T-helper 2 cell (primary cell): Measurements from ENCODE around the gene GABBR1.

Source experiments
- DNase-seq, 5 experiments: peaks; one replicate each; pipeline versions ENCODE4 v3.0.0 to v3.0.0-alpha.2; 2012 to 2022

The GABBR1 gene

GRCh38 chr6:29619578-29620160 is 13.3 kb downstream of the GABBR1 start:
- DNase-seq = no peak

- no peak for DNase-seq
Observed at GRCh38 chr6:29617782-29618554, 15.0 kb downstream of the GABBR1 start.

DNA sequence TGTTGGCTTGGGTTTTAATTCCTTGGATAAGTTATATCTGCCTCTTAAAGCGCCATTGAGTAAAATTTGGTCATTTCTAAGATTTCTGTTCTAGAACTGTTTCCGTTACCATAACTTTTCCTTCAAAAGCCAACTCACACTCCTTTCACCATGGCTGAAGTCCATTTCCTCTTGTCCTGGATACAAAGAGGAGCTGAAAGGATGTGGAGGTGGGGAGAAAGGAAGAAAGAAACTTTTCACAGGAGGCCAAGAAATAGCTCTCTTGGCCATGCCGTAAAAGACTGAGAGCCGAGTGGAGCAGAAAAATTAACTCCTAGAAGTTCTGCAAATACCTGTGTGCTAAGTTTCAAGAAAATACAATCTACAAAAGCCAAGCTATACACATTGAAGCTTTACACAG is 21.6 kb downstream of the GABBR1 start:
- DNase-seq = no peak

DNA sequence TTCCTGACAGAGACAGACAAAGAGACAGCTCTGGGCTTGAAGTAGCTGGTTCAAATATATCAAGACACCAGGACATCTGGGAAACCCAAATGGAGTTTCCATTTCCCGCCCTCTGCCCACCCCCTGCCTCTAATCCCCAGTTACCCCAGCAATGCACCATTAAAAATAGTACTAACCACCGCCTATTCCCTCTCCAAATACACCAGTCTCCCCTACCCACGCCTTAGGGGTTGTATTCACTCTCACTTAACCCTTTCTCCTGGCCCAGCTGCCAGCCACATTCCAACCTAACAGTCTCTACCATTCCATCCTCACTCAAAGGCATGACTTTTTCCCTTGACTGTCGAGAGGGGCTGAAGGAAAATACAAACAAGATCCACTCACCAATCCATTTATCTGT is 22.4 kb downstream of the GABBR1 start:
- no peak for DNase-seq

GRCh38 chr6:29608131-29608530 is 24.9 kb downstream of the GABBR1 start:
- DNase-seq = no peak

DNA sequence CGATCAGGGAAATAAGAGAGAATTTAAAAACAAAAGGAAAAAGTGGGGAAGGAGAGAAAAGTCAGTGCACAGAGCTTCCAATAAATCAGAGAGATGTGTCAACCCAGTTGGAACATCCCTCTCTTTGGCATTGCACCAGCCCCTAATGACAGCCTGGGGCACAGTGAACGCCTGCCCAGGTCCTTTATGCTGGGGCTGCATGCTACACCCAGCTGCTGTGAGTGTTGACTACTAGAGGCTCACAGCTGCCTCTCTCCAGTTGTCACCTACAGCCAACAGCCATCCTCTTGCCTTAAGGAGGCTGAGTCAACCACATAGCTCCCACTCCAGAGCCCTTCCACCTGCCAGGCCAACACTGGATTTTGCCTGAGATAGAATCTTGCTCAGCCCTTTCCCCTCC is 29.1 kb downstream of the GABBR1 start:
- DNase-seq = no peak

- no peak for DNase-seq
Observed at GRCh38 chr6:29603456-29603855, 29.5 kb downstream of the GABBR1 start.

DNA sequence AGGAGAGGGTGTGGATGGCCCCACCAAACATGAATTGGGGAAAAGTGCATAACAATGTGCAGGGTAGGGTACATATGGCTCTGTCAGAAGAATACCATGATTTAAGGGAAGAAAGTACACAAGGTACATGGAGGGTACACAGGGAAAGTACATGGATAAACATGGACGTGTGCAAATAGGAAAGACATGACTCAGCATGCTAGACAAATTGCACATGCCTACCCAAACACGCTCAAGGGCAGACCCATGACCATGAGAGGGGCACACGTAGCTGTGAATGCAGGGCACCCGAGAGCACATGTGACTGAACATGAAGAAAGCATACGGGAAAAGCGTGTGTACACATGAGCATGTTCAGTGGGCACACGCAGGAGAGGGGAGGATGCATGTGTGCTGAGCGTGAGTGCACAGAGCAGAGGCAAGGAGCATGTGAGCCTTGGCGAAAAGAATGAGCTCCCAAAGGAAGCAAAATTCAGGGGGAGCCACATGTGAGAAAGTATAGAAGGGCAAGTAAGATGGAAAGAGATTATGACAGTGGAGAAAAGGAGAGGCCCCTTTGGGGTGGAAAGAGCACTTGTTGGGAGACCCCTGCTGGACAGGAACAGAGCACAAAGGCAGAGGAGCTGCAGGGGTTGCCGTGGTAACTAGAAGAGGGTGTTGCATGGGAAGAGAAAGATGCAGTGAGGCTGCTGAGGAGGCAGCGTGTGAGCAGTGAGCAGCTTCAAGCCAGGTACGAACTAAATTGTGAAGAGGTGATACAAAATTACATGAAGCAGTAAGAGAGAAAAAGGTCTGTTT is 30.2 kb downstream of the GABBR1 start:
- peak in 1 of 5 experiments; percentile 15 for DNase-seq

GRCh38 chr6:29598172-29598747 is 34.7 kb downstream of the GABBR1 start:
- DNase-seq = no peak

GRCh38 chr6:29597184-29597583 is 35.8 kb downstream of the GABBR1 start:
- no peak for DNase-seq

- DNase-seq = no peak
Observed at GRCh38 chr6:29596381-29596900, 36.5 kb downstream of the GABBR1 start.

GRCh38 chr6:29593199-29593855 is 39.7 kb downstream of the GABBR1 start:
- no peak for DNase-seq

DNA sequence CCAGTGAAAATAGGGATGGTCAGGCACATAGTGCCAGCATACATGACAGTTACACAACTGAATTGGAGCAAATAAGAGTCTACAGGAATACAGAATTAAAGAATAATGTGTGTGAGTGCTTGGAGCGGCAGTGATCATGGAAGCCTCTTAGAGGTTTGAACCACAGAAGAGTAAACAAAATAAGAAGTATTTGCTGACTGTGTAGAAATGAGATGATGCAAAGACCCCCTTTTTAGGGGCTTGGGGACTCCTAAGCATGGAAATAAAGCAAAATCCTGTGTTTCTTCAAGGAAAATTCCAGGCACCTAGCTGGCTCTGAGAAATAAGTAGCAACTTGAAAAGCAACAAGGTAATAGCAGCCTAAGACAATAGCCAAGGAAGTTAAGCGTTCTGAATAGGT is 41.3 kb downstream of the GABBR1 start:
- DNase-seq = no peak

GRCh38 chr6:29590218-29590808 is 42.7 kb downstream of the GABBR1 start:
- no peak for DNase-seq

DNA sequence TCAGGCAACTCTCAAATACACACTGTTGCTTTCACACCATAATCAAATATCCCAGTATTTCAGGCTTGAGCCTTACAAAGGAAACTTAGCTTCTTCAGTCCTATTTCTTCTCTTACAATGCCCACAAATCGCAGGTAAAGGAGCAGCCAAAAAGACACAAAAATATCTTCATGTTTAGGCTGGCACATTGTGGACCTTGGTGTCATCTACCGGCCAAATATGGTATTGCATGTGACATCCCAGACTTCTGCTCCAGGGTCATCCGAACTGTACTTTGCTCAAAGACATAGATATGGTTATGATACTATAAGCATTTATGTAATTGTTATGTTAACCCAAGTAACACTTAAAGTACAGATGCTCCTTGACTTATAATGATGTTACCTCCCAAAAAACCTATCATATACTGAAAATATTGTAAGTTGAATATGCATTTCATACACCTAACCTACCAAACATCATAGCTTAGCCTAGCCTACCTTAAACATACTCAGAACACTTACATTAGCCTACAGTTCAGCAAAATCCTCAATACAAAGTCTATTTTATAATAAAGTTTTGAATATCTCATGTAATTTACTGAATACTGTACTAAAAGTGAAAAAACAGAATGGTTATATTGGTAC is 43.4 kb downstream of the GABBR1 start:
- DNase-seq = peak in 4 of 5 experiments; percentile 13 to 52 (median 28)

GRCh38 chr6:29584821-29585220 is 48.2 kb downstream of the GABBR1 start, which contains the start of gene OR2H2:
Gene OR2H2 (plus strand): TSS chr6:29585121. CDS start chr6:29587945, 2,824 bp downstream.
- DNase-seq = no peak

GRCh38 chr6:29577544-29577943 is 55.4 kb downstream of the GABBR1 start:
- no peak for DNase-seq

DNA sequence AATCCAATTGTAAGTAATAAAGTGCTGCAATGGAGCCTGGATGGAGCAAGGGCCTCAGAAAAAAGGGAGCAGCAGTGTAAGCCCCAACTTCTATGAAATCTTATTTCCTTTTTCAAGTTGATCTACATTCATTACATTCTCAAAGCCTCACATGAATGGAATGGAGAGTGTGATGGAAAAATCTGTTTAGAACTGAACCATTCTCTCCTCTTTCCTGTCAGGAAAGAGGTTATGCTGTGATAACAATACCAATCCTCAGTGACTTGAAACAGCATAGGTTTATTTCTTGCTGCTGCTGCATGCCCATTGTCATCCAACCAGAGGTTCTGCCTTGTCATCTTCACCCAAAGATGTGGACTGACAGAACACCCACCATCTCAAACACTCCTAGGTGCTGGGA is 56.9 kb downstream of the GABBR1 start:
- DNase-seq = no peak

- DNase-seq = no peak
Observed at GRCh38 chr6:29567991-29568390, 65.0 kb downstream of the GABBR1 start.

DNA sequence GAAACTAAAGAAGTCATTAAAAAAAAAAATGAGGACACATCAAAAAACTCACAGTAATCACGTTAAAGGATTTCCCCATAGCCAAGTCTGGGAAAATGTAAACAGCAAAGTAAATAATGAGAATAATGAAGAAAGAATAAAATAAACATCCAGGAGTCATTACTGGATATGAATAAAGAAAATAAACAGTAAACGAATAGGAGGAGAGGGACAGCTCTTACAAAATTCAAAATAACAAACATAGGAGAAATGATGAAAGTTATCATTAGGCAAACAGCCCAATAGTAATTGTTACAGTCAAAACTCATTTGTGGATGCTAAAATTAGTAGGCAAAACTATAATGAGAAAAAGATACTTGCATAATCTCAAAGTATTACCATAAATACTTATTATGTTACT is 65.4 kb downstream of the GABBR1 start:
- DNase-seq = no peak

- no peak for DNase-seq
Observed at GRCh38 chr6:29566856-29567255, 66.1 kb downstream of the GABBR1 start.

GRCh38 chr6:29564875-29565274 is 68.1 kb downstream of the GABBR1 start:
- no peak for DNase-seq
